Measurements from ENCODE around the gene MEI1.
A peak's percentile ranks its signal among the peaks of the same experiment; 100 is the strongest.
"Not testable (repeated sequence)": the region's sequence is repeated elsewhere in the genome, so short reads cannot be mapped to it uniquely, and the experiment has no call there.

The MEI1 gene

GRCh38 chr22:41822317-41823057 is 123.2 kb downstream of the MEI1 start:
- DNase-seq = peak; percentile 51

- no peak for DNase-seq
Measured at GRCh38 chr22:41823797-41824196, 124.5 kb downstream of the MEI1 start.

GRCh38 chr22:41825376-41825775 is 126.1 kb downstream of the MEI1 start:
- peak; percentile 12 for DNase-seq

GRCh38 chr22:41826021-41826420 is 126.7 kb downstream of the MEI1 start:
- no peak for DNase-seq

GRCh38 chr22:41826430-41827383 is 127.4 kb downstream of the MEI1 start:
- DNase-seq = no peak

- no peak for DNase-seq
Measured at GRCh38 chr22:41827671-41828070, 128.4 kb downstream of the MEI1 start.

GRCh38 chr22:41828516-41828915 is 129.2 kb downstream of the MEI1 start:
- no peak for DNase-seq

GRCh38 chr22:41830174-41830573 is 130.9 kb downstream of the MEI1 start:
- no peak for DNase-seq

GRCh38 chr22:41831383-41831782 is 132.1 kb downstream of the MEI1 start:
- no peak for DNase-seq

GRCh38 chr22:41831828-41832552 is 132.7 kb downstream of the MEI1 start:
- DNase-seq = no peak

GRCh38 chr22:41832553-41833368 is 133.5 kb downstream of the MEI1 start, which contains the start of gene SREBF2:
SREBF2 (plus strand) TSS chr22:41833105; CDS start chr22:41833271, 166 bp downstream.
- peak; percentile 100 for DNase-seq

GRCh38 chr22:41833369-41834004 is 134.2 kb downstream of the MEI1 start:
- peak; percentile 21 for DNase-seq

- no peak for DNase-seq
Measured at GRCh38 chr22:41834005-41834944, 135.0 kb downstream of the MEI1 start.

GRCh38 chr22:41835462-41835861 is 136.2 kb downstream of the MEI1 start:
- not testable (repeated sequence) for DNase-seq

GRCh38 chr22:41836551-41836950 is 137.2 kb downstream of the MEI1 start:
- no peak for DNase-seq

GRCh38 chr22:41838842-41839618 is 139.7 kb downstream of the MEI1 start:
- no peak for DNase-seq

GRCh38 chr22:41840216-41840615 is 140.9 kb downstream of the MEI1 start:
- no peak for DNase-seq

- DNase-seq = no peak
Measured at GRCh38 chr22:41841085-41841712, 141.9 kb downstream of the MEI1 start.
